T1000 (cell line): Measurements from ENCODE around the gene C3.
"Not testable (repeated sequence)": the region's sequence is repeated elsewhere in the genome, so short reads cannot be mapped to it uniquely, and the experiment has no call there.

Experiments used
- DNase-seq: peaks from one replicate; lab custom pipeline; 2025; ENCODE audit warnings: mixed read lengths; lab: John Stamatoyannopoulos, UW

The C3 gene

GRCh38 chr19:6720369-6721137 lies at the start of gene C3:
Gene C3, minus strand, starts transcription at chr19:6720650. Its CDS starts 61 bp downstream, at chr19:6720589.
- peak; percentile 25 for DNase-seq

GRCh38 chr19:6769006-6769619 lies 48.7 kb upstream of the C3 start:
- no peak for DNase-seq

GRCh38 chr19:6768236-6768785 lies 47.9 kb upstream of the C3 start:
- DNase-seq = no peak

GRCh38 chr19:6767357-6768235 lies 47.1 kb upstream of the C3 start, which contains the start of gene SH2D3A:
Gene SH2D3A, minus strand, starts transcription at chr19:6767435. Its CDS starts 3,687 bp downstream, at chr19:6763748.
- no peak for DNase-seq

GRCh38 chr19:6767081-6767356 lies 46.6 kb upstream of the C3 start:
- DNase-seq = no peak

GRCh38 chr19:6766357-6767080 lies 46.1 kb upstream of the C3 start:
- no peak for DNase-seq

- no peak for DNase-seq
Measured at GRCh38 chr19:6765738-6766356, 45.4 kb upstream of the C3 start.

GRCh38 chr19:6762253-6762797 lies 41.9 kb upstream of the C3 start:
- DNase-seq = not testable (repeated sequence)

GRCh38 chr19:6761053-6761676 lies 40.7 kb upstream of the C3 start:
- no peak for DNase-seq

GRCh38 chr19:6760606-6761005 lies 40.2 kb upstream of the C3 start:
- no peak for DNase-seq

GRCh38 chr19:6754653-6755463 lies 34.4 kb upstream of the C3 start:
- DNase-seq = no peak

- no peak for DNase-seq
Measured at GRCh38 chr19:6754136-6754535, 33.7 kb upstream of the C3 start.

GRCh38 chr19:6753178-6754031 lies 33.0 kb upstream of the C3 start:
- DNase-seq = peak; percentile 34

GRCh38 chr19:6752256-6753177 lies 32.1 kb upstream of the C3 start:
- DNase-seq = no peak

- DNase-seq = no peak
Measured at GRCh38 chr19:6751189-6751588, 30.7 kb upstream of the C3 start.

GRCh38 chr19:6750062-6750461 lies 29.6 kb upstream of the C3 start:
- no peak for DNase-seq

- not testable (repeated sequence) for DNase-seq
Measured at GRCh38 chr19:6748543-6748942, 28.1 kb upstream of the C3 start.

GRCh38 chr19:6745965-6746364 lies 25.5 kb upstream of the C3 start:
- no peak for DNase-seq
